ENCODE results near the gene MMD.

Gene MMD

GRCh38 chr17:55348749-55349354, 72.8 kb downstream of the MMD start:
- DNase-seq (ENCODE audit: low spot score): peak; percentile 52

GRCh38 chr17:55347341-55347740, 74.3 kb downstream of the MMD start:
- no peak for DNase-seq (ENCODE audit: low spot score)

DNA sequence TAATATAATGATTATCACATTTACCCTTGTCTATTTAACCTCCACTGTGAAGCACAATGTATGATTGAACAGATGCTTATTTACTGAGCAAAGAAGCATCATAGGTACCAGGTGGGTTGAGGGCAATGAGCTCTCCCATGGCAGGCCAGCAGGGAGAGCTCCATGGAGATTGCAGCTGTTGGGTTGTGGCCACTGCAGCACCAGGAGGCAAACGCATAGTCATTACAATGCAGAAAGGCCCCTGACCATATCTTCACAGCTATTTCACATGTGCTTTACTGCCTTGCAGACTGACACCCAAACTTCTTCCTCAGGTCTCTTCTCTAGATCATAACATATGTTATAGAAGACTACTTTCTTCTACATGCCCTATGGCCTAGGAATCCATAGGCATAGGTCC, 75.0 kb downstream of the MMD start:
- DNase-seq (ENCODE audit: low spot score): no peak

DNA sequence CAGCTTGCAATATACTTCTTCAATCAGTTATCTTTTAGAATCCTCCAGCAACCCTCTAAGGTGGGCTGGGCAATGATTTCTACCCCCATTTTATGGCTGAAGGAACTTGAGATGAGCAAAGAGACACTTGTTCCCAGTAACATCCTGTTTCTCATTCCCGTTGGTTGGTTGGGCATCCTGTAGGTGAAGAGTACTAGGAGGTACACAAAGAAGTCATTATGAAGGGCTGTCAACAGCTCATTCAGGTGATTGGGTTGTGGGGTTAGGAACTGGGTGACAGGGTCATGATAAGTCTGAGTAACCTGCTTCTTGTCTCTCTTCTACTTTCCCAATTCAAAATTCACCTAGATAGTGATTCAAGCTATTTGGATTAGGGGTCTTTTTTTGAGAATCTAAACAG, 76.5 kb downstream of the MMD start:
- no peak for DNase-seq (ENCODE audit: low spot score)

- no peak for DNase-seq (ENCODE audit: low spot score)
Observed at GRCh38 chr17:55344514-55344997, 77.1 kb downstream of the MMD start.

DNA sequence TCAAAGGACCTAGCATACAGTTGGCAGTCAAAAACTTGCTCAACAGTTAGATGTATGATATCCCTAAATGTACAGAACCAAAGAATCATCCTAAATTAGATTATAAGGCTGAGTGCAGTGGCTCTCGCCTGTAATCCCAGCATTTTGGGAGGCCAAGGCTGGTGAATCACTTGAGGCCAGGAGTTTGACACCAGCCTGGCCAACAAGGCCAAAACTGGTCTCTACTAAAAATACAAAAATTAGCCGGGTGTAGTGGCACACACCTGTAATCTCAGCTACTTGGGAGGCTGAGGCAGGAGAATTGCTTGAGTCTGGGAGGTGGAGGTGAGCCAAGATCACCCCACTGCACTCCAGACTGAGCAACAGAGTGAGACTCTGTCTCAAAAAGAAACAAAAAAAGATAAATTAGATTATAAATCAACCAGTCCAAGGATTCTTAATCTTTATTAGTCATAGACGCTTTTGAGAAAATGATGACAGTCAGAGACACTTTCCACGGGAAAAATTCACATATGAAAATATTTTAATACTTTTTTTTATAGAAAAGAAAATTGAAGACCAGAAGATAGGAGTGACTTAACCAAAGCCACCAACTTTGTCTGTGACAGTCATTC, 77.6 kb downstream of the MMD start:
- no peak for DNase-seq (ENCODE audit: low spot score)

- no peak for DNase-seq (ENCODE audit: low spot score)
Observed at GRCh38 chr17:55342800-55343585, 78.6 kb downstream of the MMD start.

Data from putamen (tissue), 1 donor.